ENCODE measurements around the gene GAPVD1. TPM values are rescaled to one million over a fixed set of nuclear protein-coding genes. Genes with fewer than 3 reads are reported as not detected.
A peak's percentile ranks its signal among the peaks of the same experiment; 100 is the strongest.

The GAPVD1 gene
- total and polyA plus RNA-seq, 2 of the 8 experiments (the other 6 are each of a cell fraction or from before 2014, with no cell fraction given): 5.5 to 40.5 TPM

DNA sequence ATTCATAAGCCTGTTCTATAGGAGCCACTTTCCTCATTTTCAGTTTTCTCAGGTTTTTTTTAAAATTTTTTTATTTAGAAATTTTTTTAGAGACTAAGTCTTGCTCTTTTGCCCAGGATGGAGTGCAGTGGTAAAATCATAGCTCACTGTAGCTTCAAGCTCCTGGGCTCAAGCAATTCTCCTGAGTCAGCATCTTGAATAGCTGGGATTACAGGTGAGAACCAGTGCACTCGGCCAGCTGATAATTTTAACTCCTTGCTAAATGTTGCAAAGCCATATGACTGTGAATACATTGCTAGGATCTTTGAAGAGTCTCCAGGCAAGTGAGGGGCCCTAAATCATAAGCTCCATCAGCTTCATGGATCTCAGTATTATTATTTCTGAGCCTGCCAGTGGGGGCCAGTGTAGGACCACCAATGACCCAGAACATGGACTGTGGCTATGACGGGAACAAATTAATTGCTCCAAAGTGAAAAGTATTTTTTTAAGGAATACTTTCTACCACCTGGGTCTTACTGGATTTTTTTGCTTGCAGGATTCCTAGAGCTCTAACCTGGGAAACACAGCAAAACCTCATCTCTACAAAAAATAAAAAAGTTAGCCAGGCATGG is 5.7 kb upstream of the GAPVD1 start:
- no peak for FAIRE-seq
- CTCF ChIA-PET (ENCODE audit: partially characterized antibody): interaction anchor here (0.7 to 2.9 kb wide), 27 partner anchors 11 to 1186 kb away, joined by 3 to 24 read pairs (median 5); partner anchors contain the start of gene HSPA5

More for the DNA sequence above, 5.7 kb upstream of the GAPVD1 start:
- Histone ChIP-seq H3K27ac (ENCODE audit: low read depth, low read length) (no peak overlapping the region), H2BK15ac (ENCODE audit: low read length) (no peak overlapping the region), H3K9ac (replicated peaks in 1 of 4; ENCODE audit: extremely low read depth in 1 of 4, low read depth in 3 of 4, low read length in 3 of 4) (no peak overlapping the region), H2BK12ac (ENCODE audit: low read depth, low read length) (no peak overlapping the region), H3K56ac (replicated peaks; ENCODE audit: insufficient read length, low read depth, low read length) (no peak overlapping the region), H4K20me1 (replicated peaks in 1 of 2; ENCODE audit: control insufficient read depth in 1 of 2, insufficient read depth in 2 of 2, low read length in 2 of 2) (no peaks in the 10 kb centered on the region), H3K4me3 (ENCODE audit: extremely low read depth in 1 of 4, insufficient read depth in 2 of 4, low read depth in 3 of 4, low read length in 4 of 4) (no peak overlapping the region), H3K23me2 (ENCODE audit: low read depth, low read length) (no peaks in the 10 kb centered on the region), H3K79me1 (ENCODE audit: low read depth, low read length) (no peaks in the 10 kb centered on the region), H3K4me2 (ENCODE audit: insufficient read depth in 1 of 2, low read depth in 2 of 2, low read length in 2 of 2) (no peak overlapping the region), H2BK20ac (ENCODE audit: low read length) (no peak overlapping the region), H3K27me3 (replicated peaks in 1 of 4; ENCODE audit: control insufficient read depth in 3 of 4, extremely low read depth in 1 of 4, insufficient read depth in 3 of 4, low read length in 3 of 4) (no peaks in the 10 kb centered on the region), H2BK5ac (ENCODE audit: low read depth, low read length) (no peak overlapping the region), H3K79me2 (ENCODE audit: control insufficient read depth in 1 of 2, insufficient read depth in 2 of 2, low read length in 2 of 2) (no peaks in the 10 kb centered on the region), H3K14ac (ENCODE audit: insufficient read length) (no peak overlapping the region), H3K4me1 (replicated peaks in 1 of 4; ENCODE audit: control insufficient read depth in 3 of 4, insufficient read depth in 4 of 4, low read length in 3 of 4) (no peaks in the 10 kb centered on the region), H4K8ac (ENCODE audit: extremely low read depth, insufficient read depth, low read length) (no peak overlapping the region), H3K23ac (ENCODE audit: insufficient read length) (no peak overlapping the region), H3K18ac (ENCODE audit: extremely low read depth, low read length) (no peak overlapping the region), H4K91ac (replicated peaks; ENCODE audit: insufficient read length, low read length) (no peak overlapping the region), H3K36me3 (ENCODE audit: control insufficient read depth in 2 of 4, insufficient read depth in 4 of 4, low read length in 3 of 4) (no peaks in the 10 kb centered on the region), H4K5ac (ENCODE audit: insufficient read length, low read depth, low read length) (no peak overlapping the region), H2AK5ac (ENCODE audit: low read depth, low read length) (no peak overlapping the region), H2BK120ac (replicated peaks; ENCODE audit: low read depth, low read length) (no peak overlapping the region), H2AFZ (ENCODE audit: low read length) (no peak overlapping the region), H3K9me3 (ENCODE audit: insufficient read depth in 2 of 2, low read depth in 1 of 2, low read length in 1 of 2) (no peaks in the 10 kb centered on the region), H3K4ac (replicated peaks; ENCODE audit: insufficient read length, low read depth, low read length) (no peak overlapping the region)
- DNase-seq (ENCODE audit: low read depth in 1 of 2, low spot score in 2 of 2): no peak
- TF ChIP-seq, protein P1, sequence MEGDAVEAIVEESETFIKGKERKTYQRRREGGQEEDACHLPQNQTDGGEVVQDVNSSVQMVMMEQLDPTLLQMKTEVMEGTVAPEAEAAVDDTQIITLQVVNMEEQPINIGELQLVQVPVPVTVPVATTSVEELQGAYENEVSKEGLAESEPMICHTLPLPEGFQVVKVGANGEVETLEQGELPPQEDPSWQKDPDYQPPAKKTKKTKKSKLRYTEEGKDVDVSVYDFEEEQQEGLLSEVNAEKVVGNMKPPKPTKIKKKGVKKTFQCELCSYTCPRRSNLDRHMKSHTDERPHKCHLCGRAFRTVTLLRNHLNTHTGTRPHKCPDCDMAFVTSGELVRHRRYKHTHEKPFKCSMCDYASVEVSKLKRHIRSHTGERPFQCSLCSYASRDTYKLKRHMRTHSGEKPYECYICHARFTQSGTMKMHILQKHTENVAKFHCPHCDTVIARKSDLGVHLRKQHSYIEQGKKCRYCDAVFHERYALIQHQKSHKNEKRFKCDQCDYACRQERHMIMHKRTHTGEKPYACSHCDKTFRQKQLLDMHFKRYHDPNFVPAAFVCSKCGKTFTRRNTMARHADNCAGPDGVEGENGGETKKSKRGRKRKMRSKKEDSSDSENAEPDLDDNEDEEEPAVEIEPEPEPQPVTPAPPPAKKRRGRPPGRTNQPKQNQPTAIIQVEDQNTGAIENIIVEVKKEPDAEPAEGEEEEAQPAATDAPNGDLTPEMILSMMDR (IDR thresholded peaks at IDR 0.05; ENCODE audit: control extremely low read depth in 1 of 3, insufficient read depth in 1 of 3, low read depth in 1 of 3, low read length in 3 of 3): peak; percentile 42 to 60 (median 50)
- peak; percentile 83 to 85 for TF ChIP-seq RAD21 (IDR thresholded peaks at IDR 0.05 in 1 of 2, conservative IDR thresholded peaks at IDR 0.05 in 1 of 2; ENCODE audit: low read depth in 2 of 2, low read length in 2 of 2)
- TF ChIP-seq, protein P2, sequence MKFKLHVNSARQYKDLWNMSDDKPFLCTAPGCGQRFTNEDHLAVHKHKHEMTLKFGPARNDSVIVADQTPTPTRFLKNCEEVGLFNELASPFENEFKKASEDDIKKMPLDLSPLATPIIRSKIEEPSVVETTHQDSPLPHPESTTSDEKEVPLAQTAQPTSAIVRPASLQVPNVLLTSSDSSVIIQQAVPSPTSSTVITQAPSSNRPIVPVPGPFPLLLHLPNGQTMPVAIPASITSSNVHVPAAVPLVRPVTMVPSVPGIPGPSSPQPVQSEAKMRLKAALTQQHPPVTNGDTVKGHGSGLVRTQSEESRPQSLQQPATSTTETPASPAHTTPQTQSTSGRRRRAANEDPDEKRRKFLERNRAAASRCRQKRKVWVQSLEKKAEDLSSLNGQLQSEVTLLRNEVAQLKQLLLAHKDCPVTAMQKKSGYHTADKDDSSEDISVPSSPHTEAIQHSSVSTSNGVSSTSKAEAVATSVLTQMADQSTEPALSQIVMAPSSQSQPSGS (IDR thresholded peaks at IDR 0.05; ENCODE audit: low read length): no peak
- TF ChIP-seq MAFK (IDR thresholded peaks at IDR 0.05; ENCODE audit: low read depth, low read length): peak; percentile 72
- POLR2A ChIA-PET (ENCODE audit: partially characterized antibody): interaction anchor here (1.2 to 3.0 kb wide), 3 partner anchors 12 to 56 kb away, joined by 3 to 19 read pairs (median 4); partner anchors contain the start of gene HSPA5
- 84% methylated on average over 2 of the region's 2 CpGs; no CpG with 5 or more reads in 1 of the 2 experiments for WGBS, 2 experiments (ENCODE audit: extremely low coverage in 1 of 2, insufficient coverage in 1 of 2, insufficient read length in 1 of 2, insufficient replicate concordance in 2 of 2, low coverage in 1 of 2, low lambda C conversion rate in 2 of 2, missing lambda C conversion rate in 1 of 2)
